Measurements from ENCODE around the gene DCC.

GRCh38 chr18:52992041-52992440, 652.0 kb downstream of the DCC start:
- no peak for TF ChIP-seq YY1 (IDR thresholded peaks at IDR 0.05; ENCODE audit: extremely low read depth, insufficient replicate concordance, low read depth, low read length)
- TF ChIP-seq RAD21 (IDR thresholded peaks at IDR 0.05; ENCODE audit: low read depth) = no peak
- no peak for TF ChIP-seq CTCF (IDR thresholded peaks at IDR 0.05 in 2 of 3, conservative IDR thresholded peaks at IDR 0.05 in 1 of 3; ENCODE audit: borderline replicate concordance in 1 of 3, insufficient read depth in 1 of 3, low read depth in 2 of 3, low read length in 2 of 3)

Measured in HCT116 (cell line).